Suprapubic skin (tissue), 3 donors: Measurements from ENCODE around the gene TRIM26.

Source experiments
- EP300 ChIP-seq: sonication (generic); formaldehyde crosslinking; IDR thresholded peaks from one replicate; pipeline ENCODE4 v1.6.1; 2017; ENCODE audit warnings: antibody characterized with exemption
- POLR2A ChIP-seq, 2 donors: fragments of 450-650 bp; IDR thresholded peaks; one replicate each; pipeline ENCODE4 v1.6.1; 2017; ENCODE audit warnings: antibody characterized with exemption in 2 of 2, mild to moderate bottlenecking in 2 of 2, moderate library complexity in 2 of 2
- TF ChIP-seq, protein P1 (sequence below), 2 donors: fragments of 200-600 bp in 1 of 2; fragments of 450-650 bp in 1 of 2; sonication (generic) in 1 of 2; IDR thresholded peaks; one replicate each; pipeline ENCODE4 v1.5.1; 2016 to 2019; ENCODE audit warnings: antibody characterized with exemption in 2 of 2, mild to moderate bottlenecking in 1 of 2, moderate library complexity in 1 of 2

DNA sequence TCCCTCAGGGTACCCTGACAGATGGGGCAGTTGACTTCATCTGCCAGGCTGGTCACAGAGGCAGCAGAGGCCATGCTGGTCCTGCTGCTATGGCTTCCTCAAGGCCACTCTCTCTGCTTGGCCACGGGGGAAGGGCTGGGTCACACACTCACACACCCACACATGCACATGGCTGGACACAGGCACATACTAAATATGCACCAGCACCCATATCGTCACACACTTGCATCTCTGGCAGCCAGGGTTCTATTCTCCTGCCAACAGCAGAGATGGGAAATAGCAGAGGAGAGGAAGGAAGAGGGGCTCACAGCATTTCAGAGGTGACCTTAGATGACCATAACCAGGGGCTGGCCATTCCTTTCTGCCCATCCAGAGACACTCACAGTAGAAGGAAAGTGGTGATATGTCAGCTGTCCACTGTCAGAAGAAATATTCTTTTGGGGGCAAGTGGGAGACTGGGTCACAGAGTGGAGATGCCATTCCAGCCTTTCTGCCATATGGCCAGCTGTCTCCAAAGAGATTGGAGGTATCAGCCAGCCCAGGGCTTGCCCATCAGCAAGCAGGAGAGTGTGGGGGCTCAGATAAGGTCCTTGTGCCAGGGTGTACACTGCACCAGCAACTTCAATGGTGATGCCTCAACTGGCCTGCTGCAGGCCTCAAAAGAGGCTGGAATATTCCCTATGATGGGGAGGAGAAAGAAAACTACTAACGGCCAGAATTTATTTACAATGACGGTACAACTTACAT, 52.2 kb downstream of the TRIM26 start, which contains the start of gene TRIM10:
- TF ChIP-seq, protein P1, sequence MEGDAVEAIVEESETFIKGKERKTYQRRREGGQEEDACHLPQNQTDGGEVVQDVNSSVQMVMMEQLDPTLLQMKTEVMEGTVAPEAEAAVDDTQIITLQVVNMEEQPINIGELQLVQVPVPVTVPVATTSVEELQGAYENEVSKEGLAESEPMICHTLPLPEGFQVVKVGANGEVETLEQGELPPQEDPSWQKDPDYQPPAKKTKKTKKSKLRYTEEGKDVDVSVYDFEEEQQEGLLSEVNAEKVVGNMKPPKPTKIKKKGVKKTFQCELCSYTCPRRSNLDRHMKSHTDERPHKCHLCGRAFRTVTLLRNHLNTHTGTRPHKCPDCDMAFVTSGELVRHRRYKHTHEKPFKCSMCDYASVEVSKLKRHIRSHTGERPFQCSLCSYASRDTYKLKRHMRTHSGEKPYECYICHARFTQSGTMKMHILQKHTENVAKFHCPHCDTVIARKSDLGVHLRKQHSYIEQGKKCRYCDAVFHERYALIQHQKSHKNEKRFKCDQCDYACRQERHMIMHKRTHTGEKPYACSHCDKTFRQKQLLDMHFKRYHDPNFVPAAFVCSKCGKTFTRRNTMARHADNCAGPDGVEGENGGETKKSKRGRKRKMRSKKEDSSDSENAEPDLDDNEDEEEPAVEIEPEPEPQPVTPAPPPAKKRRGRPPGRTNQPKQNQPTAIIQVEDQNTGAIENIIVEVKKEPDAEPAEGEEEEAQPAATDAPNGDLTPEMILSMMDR (IDR thresholded peaks at IDR 0.05) = no peak
- TF ChIP-seq EP300 (no peak), POLR2A (IDR thresholded peaks at IDR 0.05) (no peak)
